Endothelial cell of umbilical vein (primary cell): ENCODE measurements around the gene FOXP1. TPM values are rescaled to one million over a fixed set of nuclear protein-coding genes. Genes with fewer than 3 reads are reported as not detected.
A peak's percentile ranks its signal among the peaks of the same experiment; 100 is the strongest.

Source experiments
- BruUV-seq: library from RNA; stranded (reverse); fragments of 400-500 nt; replicated peaks from 2 replicates; lab custom pipeline; 2021; lab: Mats Ljungman, UMichigan
- CTCF ChIA-PET: fragments of 300-600, 350-600 bp; sonication (Branson Sonifier 250); formaldehyde crosslinking; loops from one replicate; lab custom pipeline; 2021; ENCODE audit warnings: antibody characterized with exemption, inconsistent platforms; lab: Charles Lee
- POLR2A ChIA-PET: fragments of 300-600, 350-600 bp; sonication (Branson Sonifier 250); formaldehyde crosslinking; loops from one replicate; lab custom pipeline; 2021; ENCODE audit warnings: antibody characterized with exemption, inconsistent platforms; lab: Charles Lee
- DNase-seq: peaks from one replicate; pipeline ENCODE4 v3.0.0-alpha.2; 2011; ENCODE audit warnings: low read depth, low spot score
- FAIRE-seq: peaks from 2 replicates; lab custom pipeline; 2011; peaks lifted over from hg19 to GRCh38; lab: Jason Lieb, UNC
- H2AFZ ChIP-seq: 2 replicates; pipeline ENCODE4 v1.6.0; 2012; ENCODE audit warnings: low read depth, low read length, control low read depth, inconsistent platforms
- H3K27ac ChIP-seq: 2 replicates; pipeline ENCODE4 v1.5.1; 2011; ENCODE audit warnings: low read depth, mild to moderate bottlenecking, control low read depth, low read length, moderate library complexity; ENCODE audit not compliant: insufficient read depth
- H3K27me3 ChIP-seq, 2 experiments: 2 replicates each; pipeline versions ENCODE4 v1.6.0 to v1.6.1; 2011; ENCODE audit warnings: low read length in 2 of 2, mixed read lengths in 1 of 2; ENCODE audit not compliant: control insufficient read depth in 2 of 2, insufficient read depth in 2 of 2
- H3K36me3 ChIP-seq, 2 experiments: 2 replicates in 1 of 2; 3 replicates in 1 of 2; pipeline ENCODE4 v1.5.1; 2011; ENCODE audit warnings: low read length in 2 of 2, mild to moderate bottlenecking in 1 of 2, moderate library complexity in 1 of 2; ENCODE audit not compliant: control insufficient read depth in 2 of 2, insufficient read depth in 2 of 2; ENCODE audit errors: extremely low read depth in 1 of 2
- H3K4me1 ChIP-seq: 3 replicates; pipeline ENCODE4 v1.5.1; 2011; ENCODE audit warnings: mild to moderate bottlenecking, low read length; ENCODE audit not compliant: control insufficient read depth, insufficient read depth; ENCODE audit errors: extremely low read depth
- H3K4me2 ChIP-seq: 2 replicates; pipeline ENCODE4 v1.6.1; 2011; ENCODE audit warnings: low read length, control low read depth, mixed read lengths; ENCODE audit not compliant: insufficient read depth
- H3K4me3 ChIP-seq, 3 experiments: fragments of 200-600 bp in 1 of 3; sonication (generic), shearing (Covaris generic) in 1 of 3; replicated peaks in 1 of 3; 2 replicates each; pipeline ENCODE4 v1.5.1; 2011 to 2016; ENCODE audit warnings: control low read depth in 3 of 3, low read length in 3 of 3, mild to moderate bottlenecking in 2 of 3, inconsistent platforms in 1 of 3, low read depth in 1 of 3, moderate library complexity in 1 of 3; ENCODE audit not compliant: insufficient read depth in 1 of 3
- H3K79me2 ChIP-seq: 2 replicates; pipeline ENCODE4 v1.6.0; 2012; ENCODE audit warnings: low read length, inconsistent platforms; ENCODE audit not compliant: control insufficient read depth, insufficient read depth
- H3K9ac ChIP-seq: replicated peaks from 2 replicates; pipeline ENCODE3; 2011; ENCODE audit warnings: low read length, control low read depth; ENCODE audit not compliant: insufficient read depth; ENCODE audit errors: extremely low read depth
- H3K9me1 ChIP-seq: replicated peaks from 3 replicates; pipeline ENCODE4 v1.6.0; 2011; ENCODE audit warnings: mild to moderate bottlenecking, low read length; ENCODE audit not compliant: control insufficient read depth, insufficient read depth; ENCODE audit errors: extremely low read depth
- H3K9me3 ChIP-seq: replicated peaks from 2 replicates; pipeline ENCODE4 v1.5.1; 2012; ENCODE audit warnings: low read length, inconsistent platforms; ENCODE audit not compliant: control insufficient read depth, insufficient read depth
- H4K20me1 ChIP-seq: replicated peaks from 2 replicates; pipeline ENCODE3; 2011; ENCODE audit warnings: mild to moderate bottlenecking, low read length; ENCODE audit not compliant: control insufficient read depth, insufficient read depth; ENCODE audit errors: extremely low read depth
- EZH2 ChIP-seq: IDR thresholded peaks from 2 replicates; pipeline ENCODE4 v1.6.1; 2012; ENCODE audit warnings: borderline replicate concordance, low read depth, mild to moderate bottlenecking, moderate library complexity, low read length, inconsistent platforms; ENCODE audit not compliant: severe bottlenecking
- FOS ChIP-seq: IDR thresholded peaks from 2 replicates; pipeline ENCODE4 v1.6.1; 2011; ENCODE audit warnings: mild to moderate bottlenecking, low read length, moderate library complexity, borderline replicate concordance; ENCODE audit not compliant: insufficient read depth
- GATA2 ChIP-seq: IDR thresholded peaks from 2 replicates; pipeline ENCODE4 v1.7.0; 2011; ENCODE audit warnings: low read depth, mild to moderate bottlenecking, moderate library complexity, mixed read lengths, low read length; ENCODE audit not compliant: insufficient read length, insufficient read depth
- JUN ChIP-seq: IDR thresholded peaks from 2 replicates; pipeline ENCODE4 v1.6.1; 2011; ENCODE audit warnings: borderline replicate concordance, low read depth; ENCODE audit not compliant: insufficient read length, insufficient read depth
- MYC ChIP-seq: IDR thresholded peaks from one replicate; pipeline ENCODE4 v1.6.1; 2011; ENCODE audit warnings: mild to moderate bottlenecking, low read depth, low read length
- POLR2A ChIP-seq: IDR thresholded peaks from 2 replicates; pipeline ENCODE4 v1.6.1; 2012; ENCODE audit warnings: low read depth, mild to moderate bottlenecking, control low read depth, low read length
- POLR2AphosphoS5 ChIP-seq: IDR thresholded peaks from 2 replicates; pipeline ENCODE4 v1.6.1; 2012; ENCODE audit warnings: low read depth, mild to moderate bottlenecking, control low read depth, low read length, moderate library complexity; ENCODE audit not compliant: insufficient read depth
- dilution Hi-C: fragments of 300-500 bp; cut with MboI; formaldehyde crosslinking; loops from one replicate; pipeline ENCODE4 v1.15.0; 2019; ENCODE audit warnings: low sequenced_read_pairs; ENCODE audit not compliant: extremely low pct_ligation_motif_present
- intact Hi-C: fragments of 100-400 bp; cut with micrococcal nuclease; formaldehyde crosslinking; loops from one replicate; pipeline ENCODE4 v1.10.0; 2022
- polyA plus RNA-seq, 4 experiments: library from polyadenylated mRNA; depleted of rRNA in 3 of 4; stranded (reverse) in 3 of 4; unstranded in 1 of 4; fragments of >200 nt; gene quantifications; 2 replicates each; pipeline versions ENCODE4 v1.2.1 to v1.2.3, GENCODE V29; 2011 to 2012; ENCODE audit warnings: missing spikeins in 1 of 4
- total RNA-seq: library from RNA; stranded (reverse); gene quantifications from 2 replicates; pipeline ENCODE4 v1.2.3, GENCODE V29; 2021
- TF ChIP-seq, protein P1 (sequence below), 2 donors: IDR thresholded peaks; 1 replicate in 1 of 2; 2 replicates in 1 of 2; pipeline ENCODE4 v1.5.1; 2011; ENCODE audit warnings: low read length in 2 of 2, mild to moderate bottlenecking in 2 of 2, moderate library complexity in 2 of 2, control low read depth in 1 of 2, inconsistent platforms in 1 of 2, low read depth in 1 of 2; ENCODE audit not compliant: insufficient read depth in 1 of 2; ENCODE audit errors: extremely low read depth in 1 of 2
- TF ChIP-seq, protein P2 (sequence below): IDR thresholded peaks from 2 replicates; pipeline ENCODE4 v1.6.1; 2011; ENCODE audit not compliant: insufficient read depth, insufficient read length

FOXP1 gene
- total and polyA plus RNA-seq, 2 donors (not counting 3 experiments of a cell fraction or from before 2014, with no cell fraction given), result 41.0 to 107 TPM

DNA sequence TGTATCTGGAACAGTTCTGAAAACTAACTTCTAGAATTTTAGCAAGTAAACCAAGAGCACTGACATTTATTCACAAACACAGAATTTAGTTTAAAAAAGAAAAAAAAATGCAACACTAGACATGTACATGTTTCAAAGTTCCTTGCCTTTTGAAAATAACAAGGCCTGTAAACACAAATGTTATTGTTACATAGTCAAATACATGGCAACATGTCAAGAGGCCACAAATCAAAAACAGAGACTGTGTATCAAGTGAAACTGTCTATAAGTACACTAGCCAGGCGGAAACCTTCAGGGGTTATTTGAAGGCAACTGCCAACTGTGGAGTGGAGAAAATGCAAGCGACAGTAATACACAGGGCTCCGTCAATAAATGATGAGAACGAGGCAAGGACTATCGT is 547.6 kb downstream of the FOXP1 start:
- Histone ChIP-seq H3K4me1 (peaks cover 27% of the 10 kb centered on the region), H3K36me3 (peaks cover 9 to 39% of the 10 kb centered on the region in 2 experiments), H3K27me3 (no peaks in the 10 kb centered on the region), H3K9ac (peak overlapping the region; percentile 29), H3K79me2 (peaks cover 75% of the 10 kb centered on the region), H4K20me1 (no peaks in the 10 kb centered on the region), H3K9me1 (no peaks in the 10 kb centered on the region), H3K27ac (peak overlapping the region; percentile 73), H3K4me3 (no peak overlapping the region), H3K9me3 (no peaks in the 10 kb centered on the region), H3K4me2 (peak overlapping the region; percentile 84), H2AFZ (no peak overlapping the region)
- intact Hi-C loops (loop anchor here (1.0 kb wide), 2 partner anchors 11 to 27 kb away; no protein-coding TSS in a partner anchor), dilution Hi-C loops (no loop called here)
- no TSS peak for BruUV-seq
- FAIRE-seq (peak; percentile 61), DNase-seq (peak; percentile 70)
- CTCF ChIA-PET, result interaction anchor here (0.8 to 2.5 kb wide), 10 partner anchors 11 to 485 kb away, joined by 3 to 18 read pairs (median 4); no protein-coding TSS in a partner anchor
- POLR2A ChIA-PET, result no interaction called here
- TF ChIP-seq GATA2, result no peak
- TF ChIP-seq, protein P1, sequence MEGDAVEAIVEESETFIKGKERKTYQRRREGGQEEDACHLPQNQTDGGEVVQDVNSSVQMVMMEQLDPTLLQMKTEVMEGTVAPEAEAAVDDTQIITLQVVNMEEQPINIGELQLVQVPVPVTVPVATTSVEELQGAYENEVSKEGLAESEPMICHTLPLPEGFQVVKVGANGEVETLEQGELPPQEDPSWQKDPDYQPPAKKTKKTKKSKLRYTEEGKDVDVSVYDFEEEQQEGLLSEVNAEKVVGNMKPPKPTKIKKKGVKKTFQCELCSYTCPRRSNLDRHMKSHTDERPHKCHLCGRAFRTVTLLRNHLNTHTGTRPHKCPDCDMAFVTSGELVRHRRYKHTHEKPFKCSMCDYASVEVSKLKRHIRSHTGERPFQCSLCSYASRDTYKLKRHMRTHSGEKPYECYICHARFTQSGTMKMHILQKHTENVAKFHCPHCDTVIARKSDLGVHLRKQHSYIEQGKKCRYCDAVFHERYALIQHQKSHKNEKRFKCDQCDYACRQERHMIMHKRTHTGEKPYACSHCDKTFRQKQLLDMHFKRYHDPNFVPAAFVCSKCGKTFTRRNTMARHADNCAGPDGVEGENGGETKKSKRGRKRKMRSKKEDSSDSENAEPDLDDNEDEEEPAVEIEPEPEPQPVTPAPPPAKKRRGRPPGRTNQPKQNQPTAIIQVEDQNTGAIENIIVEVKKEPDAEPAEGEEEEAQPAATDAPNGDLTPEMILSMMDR (IDR thresholded peaks at IDR 0.05; ENCODE audit: extremely low read depth in 1 of 2, insufficient read depth in 1 of 2, low read depth in 1 of 2, low read length in 2 of 2), result no peak
- no peak for TF ChIP-seq POLR2AphosphoS5
- no peak for TF ChIP-seq POLR2A
- TF ChIP-seq EZH2, result no peak
- no peak for TF ChIP-seq MYC
- TF ChIP-seq JUN, result no peak
- TF ChIP-seq, protein P2, sequence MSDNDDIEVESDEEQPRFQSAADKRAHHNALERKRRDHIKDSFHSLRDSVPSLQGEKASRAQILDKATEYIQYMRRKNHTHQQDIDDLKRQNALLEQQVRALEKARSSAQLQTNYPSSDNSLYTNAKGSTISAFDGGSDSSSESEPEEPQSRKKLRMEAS, result no peak
- TF ChIP-seq FOS, result no peak
